ENCODE data around the gene PALM3. TPM values are rescaled to one million over a fixed set of nuclear protein-coding genes. Genes with fewer than 3 reads are reported as not detected.

Gene PALM3
- total RNA-seq: not detected
- 0.08 to 0.12 reads per million in 2 donors for total RNA-seq

- ATAC-seq: no peak
- Mint-ChIP-seq H3K4me3 (no peak within 1 kb of the TSS), H3K36me3 (ENCODE audit: low read depth) (no peaks in the 10 kb centered on the region), H3K27ac (no peak within 1 kb of the TSS), H3K27me3 (peaks cover 32% of the 10 kb centered on the region), H3K4me1 (peaks cover 19% of the 10 kb centered on the region)
- DNase-seq: no peak
- H3K9me3 ChIP-seq (ENCODE audit: control insufficient read depth, low read length, poor library complexity, severe bottlenecking): no peaks in the 10 kb centered on the region
Measured at GRCh38 chr19:14061751-14062557, at the start of gene PALM3. PALM3 (minus strand) TSS chr19:14062076; CDS start chr19:14061980, 96 bp downstream.

- Mint-ChIP-seq H3K4me3 (no peak overlapping the region), H3K4me1 (peaks cover 18% of the 10 kb centered on the region), H3K36me3 (ENCODE audit: low read depth) (no peaks in the 10 kb centered on the region), H3K27ac (no peak overlapping the region), H3K27me3 (no peaks in the 10 kb centered on the region)
- ATAC-seq (no peak), DNase-seq (no peak)
- H3K9me3 ChIP-seq (ENCODE audit: control insufficient read depth, low read length, poor library complexity, severe bottlenecking): no peaks in the 10 kb centered on the region
Measured at GRCh38 chr19:14111486-14111885, 49.6 kb upstream of the PALM3 start.

GRCh38 chr19:14110650-14111049, 48.8 kb upstream of the PALM3 start:
- no peak overlapping the region for H3K27ac Mint-ChIP-seq

GRCh38 chr19:14107581-14108461, 45.9 kb upstream of the PALM3 start:
- no peak overlapping the region for H3K27ac Mint-ChIP-seq
- no peak overlapping the region for H3K4me3 Mint-ChIP-seq
- peaks cover under 1% of the 10 kb centered on the region for H3K4me1 Mint-ChIP-seq
- DNase-seq: no peak
- no peaks in the 10 kb centered on the region for H3K27me3 Mint-ChIP-seq
- ATAC-seq: no peak
- no peaks in the 10 kb centered on the region for H3K9me3 ChIP-seq (ENCODE audit: control insufficient read depth, low read length, poor library complexity, severe bottlenecking)
- H3K36me3 Mint-ChIP-seq (ENCODE audit: low read depth): no peaks in the 10 kb centered on the region

More at GRCh38 chr19:14110650-14111049, 48.8 kb upstream of the PALM3 start:
- H3K9me3 ChIP-seq (ENCODE audit: control insufficient read depth, low read length, poor library complexity, severe bottlenecking): no peaks in the 10 kb centered on the region
- DNase-seq (no peak), ATAC-seq (no peak)
- peaks cover 11% of the 10 kb centered on the region for H3K4me1 Mint-ChIP-seq
- no peak overlapping the region for H3K4me3 Mint-ChIP-seq
- H3K27me3 Mint-ChIP-seq: no peaks in the 10 kb centered on the region
- H3K36me3 Mint-ChIP-seq (ENCODE audit: low read depth): no peaks in the 10 kb centered on the region

- no peaks in the 10 kb centered on the region for H3K27me3 Mint-ChIP-seq
- no peaks in the 10 kb centered on the region for H3K36me3 Mint-ChIP-seq (ENCODE audit: low read depth)
- no peaks in the 10 kb centered on the region for H3K4me1 Mint-ChIP-seq
- no peaks in the 10 kb centered on the region for H3K9me3 ChIP-seq (ENCODE audit: control insufficient read depth, low read length, poor library complexity, severe bottlenecking)
- no peak overlapping the region for H3K27ac Mint-ChIP-seq
- no peak for ATAC-seq
- no peak overlapping the region for H3K4me3 Mint-ChIP-seq
- DNase-seq: no peak
Measured at GRCh38 chr19:14106840-14107239, 45.0 kb upstream of the PALM3 start.

GRCh38 chr19:14105680-14106079, 43.8 kb upstream of the PALM3 start:
- H3K4me1 Mint-ChIP-seq: no peaks in the 10 kb centered on the region
- no peak overlapping the region for H3K27ac Mint-ChIP-seq
- H3K27me3 Mint-ChIP-seq: no peaks in the 10 kb centered on the region
- no peaks in the 10 kb centered on the region for H3K9me3 ChIP-seq (ENCODE audit: control insufficient read depth, low read length, poor library complexity, severe bottlenecking)
- H3K4me3 Mint-ChIP-seq: no peak overlapping the region
- ATAC-seq (no peak), DNase-seq (no peak)
- H3K36me3 Mint-ChIP-seq (ENCODE audit: low read depth): no peaks in the 10 kb centered on the region

- Mint-ChIP-seq H3K4me3 (no peak overlapping the region), H3K27me3 (no peaks in the 10 kb centered on the region), H3K4me1 (no peaks in the 10 kb centered on the region), H3K36me3 (ENCODE audit: low read depth) (no peaks in the 10 kb centered on the region), H3K27ac (no peak overlapping the region)
- ATAC-seq: no peak
- no peaks in the 10 kb centered on the region for H3K9me3 ChIP-seq (ENCODE audit: control insufficient read depth, low read length, poor library complexity, severe bottlenecking)
- no peak for DNase-seq
Measured at GRCh38 chr19:14103310-14103709, 41.4 kb upstream of the PALM3 start.

- Mint-ChIP-seq H3K4me3 (no peak overlapping the region), H3K27me3 (no peaks in the 10 kb centered on the region), H3K36me3 (ENCODE audit: low read depth) (no peaks in the 10 kb centered on the region), H3K27ac (no peak overlapping the region), H3K4me1 (no peaks in the 10 kb centered on the region)
- no peak for ATAC-seq
- DNase-seq: no peak
- no peaks in the 10 kb centered on the region for H3K9me3 ChIP-seq (ENCODE audit: control insufficient read depth, low read length, poor library complexity, severe bottlenecking)
Measured at GRCh38 chr19:14102756-14103155, 40.9 kb upstream of the PALM3 start.

GRCh38 chr19:14102102-14102696, 40.3 kb upstream of the PALM3 start:
- Mint-ChIP-seq H3K27me3 (no peaks in the 10 kb centered on the region), H3K36me3 (ENCODE audit: low read depth) (no peaks in the 10 kb centered on the region), H3K4me1 (no peaks in the 10 kb centered on the region), H3K27ac (no peak overlapping the region), H3K4me3 (no peak overlapping the region)
- no peak for DNase-seq
- ATAC-seq: no peak
- no peaks in the 10 kb centered on the region for H3K9me3 ChIP-seq (ENCODE audit: control insufficient read depth, low read length, poor library complexity, severe bottlenecking)

GRCh38 chr19:14101003-14101545, 39.2 kb upstream of the PALM3 start:
- no peak overlapping the region for H3K27ac Mint-ChIP-seq
- H3K9me3 ChIP-seq (ENCODE audit: control insufficient read depth, low read length, poor library complexity, severe bottlenecking): no peaks in the 10 kb centered on the region
- H3K27me3 Mint-ChIP-seq: no peaks in the 10 kb centered on the region
- H3K4me1 Mint-ChIP-seq: no peaks in the 10 kb centered on the region
- no peak overlapping the region for H3K4me3 Mint-ChIP-seq
- no peaks in the 10 kb centered on the region for H3K36me3 Mint-ChIP-seq (ENCODE audit: low read depth)
- no peak for DNase-seq
- no peak for ATAC-seq

GRCh38 chr19:14097532-14098151, 35.8 kb upstream of the PALM3 start:
- no peak for DNase-seq
- no peak overlapping the region for H3K4me3 Mint-ChIP-seq
- ATAC-seq: no peak
- H3K9me3 ChIP-seq (ENCODE audit: control insufficient read depth, low read length, poor library complexity, severe bottlenecking): no peaks in the 10 kb centered on the region
- no peaks in the 10 kb centered on the region for H3K36me3 Mint-ChIP-seq (ENCODE audit: low read depth)
- H3K27me3 Mint-ChIP-seq: no peaks in the 10 kb centered on the region
- H3K4me1 Mint-ChIP-seq: no peaks in the 10 kb centered on the region
- no peak overlapping the region for H3K27ac Mint-ChIP-seq

GRCh38 chr19:14096272-14096992, 34.6 kb upstream of the PALM3 start:
- peaks cover 7% of the 10 kb centered on the region for H3K4me1 Mint-ChIP-seq
- H3K27ac Mint-ChIP-seq: no peak overlapping the region
- no peaks in the 10 kb centered on the region for H3K36me3 Mint-ChIP-seq (ENCODE audit: low read depth)
- no peak for ATAC-seq
- no peaks in the 10 kb centered on the region for H3K27me3 Mint-ChIP-seq
- no peaks in the 10 kb centered on the region for H3K9me3 ChIP-seq (ENCODE audit: control insufficient read depth, low read length, poor library complexity, severe bottlenecking)
- no peak for DNase-seq
- H3K4me3 Mint-ChIP-seq: no peak overlapping the region

Measured in T-helper 17 cell (primary cell).